C4-2B (cell line): Measurements from ENCODE around the gene KCNK4.

Experiments
- H3K27ac ChIP-seq: fragments of 450-650 bp; 2 replicates; pipeline ENCODE4 v1.5.1; 2017
- ZFX ChIP-seq: fragments of 450-650 bp; IDR thresholded peaks from 2 replicates; pipeline ENCODE4 v1.6.1; 2017
- TF ChIP-seq, protein P1 (sequence below): fragments of 450-650 bp; conservative IDR thresholded peaks from 2 replicates; pipeline ENCODE4 v1.5.1; 2017; ENCODE audit warnings: mild to moderate bottlenecking

The KCNK4 gene

DNA sequence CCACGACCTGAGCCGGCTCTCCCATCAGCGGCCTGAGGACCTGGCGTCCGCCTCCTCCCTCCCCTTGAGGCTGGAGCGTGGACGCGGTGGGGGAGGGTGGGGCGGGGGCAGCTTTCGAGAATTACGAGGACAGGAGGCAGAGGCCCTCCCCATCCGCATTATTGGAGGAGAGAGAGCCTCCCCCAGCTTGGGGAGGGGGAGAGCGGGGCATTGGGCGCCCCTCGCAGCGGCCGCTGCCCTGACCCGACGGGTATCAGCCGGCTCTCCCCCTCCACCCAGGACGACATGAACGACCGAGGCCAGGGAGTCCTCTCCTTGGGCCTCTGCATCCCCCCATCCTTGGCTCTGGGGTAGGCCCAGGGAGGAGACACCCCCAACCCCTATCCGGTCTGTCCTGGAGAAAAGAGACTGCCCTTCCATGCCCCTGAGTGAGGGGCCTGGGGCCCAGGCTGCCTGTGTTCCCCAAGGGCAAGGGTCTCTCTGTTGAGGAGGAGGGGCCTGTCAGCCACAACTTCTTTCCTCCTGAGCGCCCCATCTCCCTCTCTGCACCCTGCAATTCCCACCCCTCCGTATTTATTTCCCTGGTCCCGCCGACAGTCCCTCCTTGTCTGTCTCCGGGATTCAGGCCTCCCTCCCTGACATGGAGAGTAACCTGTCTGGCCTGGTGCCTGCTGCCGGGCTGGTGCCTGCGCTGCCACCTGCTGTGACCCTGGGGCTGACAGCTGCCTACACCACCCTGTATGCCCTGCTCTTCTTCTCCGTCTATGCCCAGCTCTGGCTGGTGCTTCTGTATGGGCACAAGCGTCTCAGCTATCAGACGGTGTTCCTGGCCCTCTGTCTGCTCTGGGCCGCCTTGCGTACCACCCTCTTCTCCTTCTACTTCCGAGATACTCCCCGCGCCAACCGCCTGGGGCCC, 5.0 kb upstream of the KCNK4 start:
- H3K27ac ChIP-seq, result peak overlapping the region; percentile 87
- TF ChIP-seq ZFX, result no peak
- TF ChIP-seq, protein P1, sequence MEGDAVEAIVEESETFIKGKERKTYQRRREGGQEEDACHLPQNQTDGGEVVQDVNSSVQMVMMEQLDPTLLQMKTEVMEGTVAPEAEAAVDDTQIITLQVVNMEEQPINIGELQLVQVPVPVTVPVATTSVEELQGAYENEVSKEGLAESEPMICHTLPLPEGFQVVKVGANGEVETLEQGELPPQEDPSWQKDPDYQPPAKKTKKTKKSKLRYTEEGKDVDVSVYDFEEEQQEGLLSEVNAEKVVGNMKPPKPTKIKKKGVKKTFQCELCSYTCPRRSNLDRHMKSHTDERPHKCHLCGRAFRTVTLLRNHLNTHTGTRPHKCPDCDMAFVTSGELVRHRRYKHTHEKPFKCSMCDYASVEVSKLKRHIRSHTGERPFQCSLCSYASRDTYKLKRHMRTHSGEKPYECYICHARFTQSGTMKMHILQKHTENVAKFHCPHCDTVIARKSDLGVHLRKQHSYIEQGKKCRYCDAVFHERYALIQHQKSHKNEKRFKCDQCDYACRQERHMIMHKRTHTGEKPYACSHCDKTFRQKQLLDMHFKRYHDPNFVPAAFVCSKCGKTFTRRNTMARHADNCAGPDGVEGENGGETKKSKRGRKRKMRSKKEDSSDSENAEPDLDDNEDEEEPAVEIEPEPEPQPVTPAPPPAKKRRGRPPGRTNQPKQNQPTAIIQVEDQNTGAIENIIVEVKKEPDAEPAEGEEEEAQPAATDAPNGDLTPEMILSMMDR, result no peak

- no peak for TF ChIP-seq ZFX
- TF ChIP-seq, protein P1, result no peak
- H3K27ac ChIP-seq, result peak overlapping the region; percentile 87; the same call in 1 of the 2 replicates
Measured at GRCh38 chr11:64286801-64287159, 4.3 kb upstream of the KCNK4 start.

DNA sequence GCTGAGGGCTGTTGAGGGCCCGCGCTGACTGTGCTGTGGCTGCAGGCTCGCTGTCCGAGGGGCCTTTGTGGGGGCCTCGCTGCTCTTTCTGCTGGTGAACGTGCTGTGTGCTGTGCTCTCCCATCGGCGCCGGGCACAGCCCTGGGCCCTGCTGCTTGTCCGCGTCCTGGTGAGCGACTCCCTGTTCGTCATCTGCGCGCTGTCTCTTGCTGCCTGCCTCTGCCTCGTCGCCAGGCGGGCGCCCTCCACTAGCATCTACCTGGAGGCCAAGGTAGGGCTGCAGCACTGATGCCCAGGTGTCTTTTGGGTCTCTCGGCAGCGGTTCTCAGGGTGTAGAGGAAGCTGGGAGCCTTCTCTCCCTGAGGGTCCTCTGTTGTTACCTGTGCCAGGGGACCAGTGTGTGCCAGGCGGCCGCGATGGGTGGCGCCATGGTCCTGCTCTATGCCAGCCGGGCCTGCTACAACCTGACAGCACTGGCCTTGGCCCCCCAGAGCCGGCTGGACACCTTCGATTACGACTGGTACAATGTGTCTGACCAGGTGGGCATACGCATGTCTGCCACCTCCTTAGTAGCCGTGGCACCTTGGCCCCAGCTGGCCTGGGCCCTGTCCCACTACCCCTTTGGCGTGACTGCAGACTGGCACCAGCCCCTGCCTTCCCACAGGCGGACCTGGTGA, 3.3 kb upstream of the KCNK4 start:
- H3K27ac ChIP-seq, result no peak overlapping the region
- no peak for TF ChIP-seq ZFX
- TF ChIP-seq, protein P1, result no peak

DNA sequence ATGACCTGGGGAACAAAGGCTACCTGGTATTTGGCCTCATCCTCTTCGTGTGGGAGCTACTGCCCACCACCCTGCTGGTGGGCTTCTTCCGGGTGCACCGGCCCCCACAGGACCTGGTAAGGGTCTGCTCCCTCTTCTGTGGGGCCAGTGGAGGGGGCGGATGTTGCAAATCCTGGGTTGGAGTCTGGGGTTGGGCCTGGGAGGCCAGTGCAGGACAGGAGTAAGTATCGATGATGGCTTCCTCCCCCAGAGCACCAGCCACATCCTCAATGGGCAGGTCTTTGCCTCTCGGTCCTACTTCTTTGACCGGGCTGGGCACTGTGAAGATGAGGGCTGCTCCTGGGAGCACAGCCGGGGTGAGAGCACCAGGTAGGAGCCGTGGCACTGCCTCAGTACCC, 2.8 kb upstream of the KCNK4 start:
- no peak overlapping the region for H3K27ac ChIP-seq
- TF ChIP-seq, protein P1, result no peak
- TF ChIP-seq ZFX, result no peak

DNA sequence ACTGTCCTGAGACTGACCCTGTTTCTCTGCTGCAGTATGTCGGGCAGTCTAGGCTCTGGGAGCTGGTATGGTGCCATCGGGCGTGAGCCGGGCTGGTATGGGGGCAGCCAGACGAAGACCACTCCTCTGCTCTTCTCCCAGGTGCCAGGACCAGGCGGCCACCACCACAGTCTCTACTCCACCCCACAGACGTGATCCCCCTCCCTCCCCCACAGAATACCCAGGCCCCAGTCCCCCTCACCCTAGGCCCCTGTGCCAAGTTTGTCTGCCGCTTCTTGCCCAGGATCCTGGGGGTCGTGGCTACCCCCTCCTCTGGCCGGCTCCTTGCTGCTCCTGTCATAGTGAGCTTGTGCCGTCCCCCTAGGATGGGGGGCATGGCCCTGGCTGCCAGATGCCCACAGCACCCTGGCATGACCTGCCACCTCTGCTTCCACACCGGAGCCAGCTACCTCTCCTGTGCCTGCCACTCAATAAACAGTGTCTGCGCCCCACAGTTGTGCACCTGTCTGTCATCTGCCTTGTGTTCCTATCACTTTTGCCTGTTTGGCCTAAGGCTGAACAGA, 2.0 kb upstream of the KCNK4 start:
- TF ChIP-seq ZFX, result no peak
- TF ChIP-seq, protein P1, result no peak
- no peak overlapping the region for H3K27ac ChIP-seq

GRCh38 chr11:64290352-64291261, 495 bp upstream of the KCNK4 start:
- H3K27ac ChIP-seq, result no peak overlapping the region
- TF ChIP-seq ZFX, result no peak
- TF ChIP-seq, protein P1, result no peak
